AG04449 (cell line): Measurements from ENCODE around the gene SNX13.
A peak's percentile ranks its signal among the peaks of the same experiment; 100 is the strongest.

Experiments
- CTCF ChIA-PET: fragments of 350-600 bp; formaldehyde crosslinking; extraction: SDS; loops from one replicate; lab custom pipeline; 2021; ENCODE audit warnings: antibody characterized with exemption; lab: Yijun Ruan, JAX
- POLR2A ChIA-PET: fragments of 400-600, 350-600 bp; formaldehyde crosslinking; extraction: SDS; loops from one replicate; lab custom pipeline; 2020; ENCODE audit warnings: antibody characterized with exemption, inconsistent platforms; lab: Yijun Ruan, JAX
- DNase-seq: peaks from one replicate; pipeline ENCODE4 v3.0.0-alpha.2; 2010; ENCODE audit warnings: low read depth, low spot score
- H3K4me3 ChIP-seq: 2 replicates; pipeline ENCODE4 v1.5.1; 2011; ENCODE audit warnings: low read depth, mild to moderate bottlenecking, control low read depth, low read length
- CTCF ChIP-seq: IDR thresholded peaks from one replicate; pipeline ENCODE4 v1.5.1; 2011; ENCODE audit warnings: mild to moderate bottlenecking, moderate library complexity, low read length, control low read depth, inconsistent platforms; ENCODE audit not compliant: insufficient read depth; ENCODE audit errors: missing control alignments

SNX13 gene

DNA sequence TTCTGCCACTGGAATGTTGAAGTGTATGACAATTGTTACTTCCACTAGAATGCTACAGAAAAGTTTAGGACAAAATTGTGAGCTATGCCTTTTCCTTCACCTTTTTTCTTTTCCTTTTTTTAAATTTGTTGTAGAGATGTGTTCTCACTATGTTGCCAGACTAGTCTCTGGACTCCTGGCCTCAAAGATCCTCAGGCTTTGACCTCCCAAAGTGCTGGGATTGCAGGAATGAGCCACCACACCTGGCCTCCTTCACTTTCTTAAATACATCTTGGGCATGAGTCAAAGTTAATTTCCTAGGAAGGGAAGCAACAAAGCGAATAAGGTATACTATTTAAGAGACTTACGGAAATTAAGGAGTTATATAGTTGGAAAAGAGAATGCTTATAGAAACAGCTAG is 2.7 kb upstream of the SNX13 start:
- POLR2A ChIA-PET = no interaction called here
- no peak for DNase-seq
- TF ChIP-seq CTCF = no peak
- CTCF ChIA-PET = interaction anchor here (0.7 kb wide), 1 partner anchor 15 kb away, joined by 3 read pairs; no protein-coding TSS in a partner anchor
- H3K4me3 ChIP-seq = no peak overlapping the region

- TF ChIP-seq CTCF = no peak
- no peak overlapping the region for H3K4me3 ChIP-seq
- DNase-seq = no peak
- ChIA-PET POLR2A (no interaction called here), CTCF (interaction anchor here (1.3 kb wide), 1 partner anchor 16 kb away, joined by 3 read pairs; no protein-coding TSS in a partner anchor)
Observed at GRCh38 chr7:17942231-17942630, 1.9 kb upstream of the SNX13 start.

DNA sequence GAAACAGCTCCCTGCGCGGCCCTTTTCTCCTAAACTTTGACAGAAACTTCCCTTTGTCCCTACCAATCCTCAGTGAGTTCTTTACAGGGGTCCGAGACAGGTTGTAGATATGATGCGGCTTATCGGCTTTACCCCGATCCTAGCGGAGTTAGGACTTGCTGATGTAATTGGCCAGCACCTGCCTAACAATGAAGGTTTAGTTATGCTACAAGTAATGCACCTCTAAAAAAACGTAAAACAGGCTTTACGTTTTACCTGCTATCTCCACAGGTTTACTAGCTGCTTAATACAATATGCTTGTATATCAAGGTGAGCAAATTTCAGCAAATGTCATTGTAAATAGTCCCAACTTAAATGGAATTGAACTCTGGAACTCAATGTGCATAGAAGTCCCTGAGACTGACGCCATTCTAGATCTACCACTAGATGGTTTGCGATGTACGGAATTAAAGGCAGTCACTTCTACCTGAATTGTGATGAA is 697 bp upstream of the SNX13 start:
- peak overlapping the region; percentile 89 for H3K4me3 ChIP-seq
- no peak for TF ChIP-seq CTCF
- POLR2A ChIA-PET = no interaction called here
- CTCF ChIA-PET = interaction anchor here (1.3 kb wide), 1 partner anchor 17 kb away, joined by 3 read pairs; no protein-coding TSS in a partner anchor
- no peak for DNase-seq

- CTCF ChIA-PET = interaction anchor here (0.7 kb wide), 1 partner anchor 8 kb away, joined by 3 read pairs; no protein-coding TSS in a partner anchor
- POLR2A ChIA-PET = interaction anchor here (0.5 kb wide), 1 partner anchor 15 kb away, joined by 3 read pairs; no protein-coding TSS in a partner anchor
- peak overlapping the region; percentile 89 for H3K4me3 ChIP-seq
- no peak for DNase-seq
- TF ChIP-seq CTCF = no peak
Observed at GRCh38 chr7:17939606-17940301, 540 bp downstream of the SNX13 start.

DNA sequence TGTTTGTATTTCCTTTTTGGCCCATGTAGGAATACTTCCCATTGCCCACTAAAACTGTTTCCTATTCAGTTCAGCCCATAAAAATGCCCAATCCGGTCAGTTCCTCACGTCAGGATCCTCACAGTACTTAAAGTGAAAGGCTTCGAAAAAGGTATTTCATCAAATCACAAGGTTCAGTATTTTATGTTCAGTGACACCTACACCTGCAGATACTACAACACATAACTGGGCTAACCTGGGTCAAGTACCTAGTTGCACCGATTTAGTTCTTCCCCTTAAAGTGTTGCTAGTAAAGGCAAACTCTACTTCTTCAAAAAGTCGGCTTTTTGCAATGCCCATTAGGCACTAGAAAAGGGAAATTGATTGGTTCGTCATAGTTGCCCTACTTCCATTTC is 1.1 kb downstream of the SNX13 start:
- POLR2A ChIA-PET = no interaction called here
- TF ChIP-seq CTCF = no peak
- H3K4me3 ChIP-seq = peak overlapping the region; percentile 89
- CTCF ChIA-PET = interaction anchor here (1.5 kb wide), 1 partner anchor 8 kb away, joined by 6 read pairs; no protein-coding TSS in a partner anchor
- DNase-seq = no peak

DNA sequence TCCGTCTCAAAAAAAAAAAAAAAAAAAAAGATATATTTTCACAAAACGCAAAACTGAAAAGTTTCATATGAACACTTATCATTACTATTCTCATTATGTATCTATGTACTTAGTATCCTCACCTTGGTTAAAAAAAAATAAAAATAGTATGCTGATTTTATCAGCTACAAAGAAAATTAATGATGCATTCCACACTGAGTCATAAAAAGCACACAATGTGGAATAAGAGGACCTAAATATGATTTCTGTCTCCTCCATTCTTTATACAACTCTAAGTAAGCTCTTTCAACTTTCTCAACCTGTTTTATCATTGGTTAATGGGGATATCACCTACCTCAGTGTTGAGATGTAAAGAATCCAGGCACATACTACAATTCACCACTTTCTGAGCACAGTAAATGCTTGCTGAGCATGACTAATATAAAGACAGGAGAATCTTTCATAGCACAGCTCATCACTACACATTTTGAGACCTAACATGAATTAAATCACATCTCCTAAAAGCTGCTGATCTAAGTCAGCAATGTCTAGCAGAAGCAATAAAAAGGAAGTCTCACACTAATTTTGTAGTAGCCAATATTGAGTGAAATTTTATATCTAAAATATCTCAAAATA is 2.7 kb downstream of the SNX13 start:
- TF ChIP-seq CTCF = no peak
- ChIA-PET POLR2A (no interaction called here), CTCF (interaction anchor here (1.0 to 1.7 kb wide), 4 partner anchors 9 to 231 kb away, joined by 3 to 6 read pairs (median 4); no protein-coding TSS in a partner anchor)
- DNase-seq = no peak
- no peak overlapping the region for H3K4me3 ChIP-seq
